Activated naive CD4-positive, alpha-beta T cell treated with anti-CD3 and anti-CD28 coated beads, Interleukin-2, amount 50 U/mL, for 16 hours (primary cell): ENCODE measurements around the gene IL1R1.
"Not testable (repeated sequence)": the region's sequence is repeated elsewhere in the genome, so short reads cannot be mapped to it uniquely, and the experiment has no call there.

Source experiments
- DNase-seq: peaks from one replicate; pipeline ENCODE4 v3.0.0-alpha.2; 2020

IL1R1 gene

GRCh38 chr2:102141970-102142828 lies at the start of gene IL1R1:
Gene IL1R1 (plus strand): TSS chr2:102142746. CDS start chr2:102157725, 14,979 bp downstream.
- DNase-seq, result no peak

GRCh38 chr2:102093662-102094061 lies 48.9 kb upstream of the IL1R1 start:
- DNase-seq, result no peak

GRCh38 chr2:102094917-102095316 lies 47.6 kb upstream of the IL1R1 start:
- peak; percentile 55 for DNase-seq

DNA sequence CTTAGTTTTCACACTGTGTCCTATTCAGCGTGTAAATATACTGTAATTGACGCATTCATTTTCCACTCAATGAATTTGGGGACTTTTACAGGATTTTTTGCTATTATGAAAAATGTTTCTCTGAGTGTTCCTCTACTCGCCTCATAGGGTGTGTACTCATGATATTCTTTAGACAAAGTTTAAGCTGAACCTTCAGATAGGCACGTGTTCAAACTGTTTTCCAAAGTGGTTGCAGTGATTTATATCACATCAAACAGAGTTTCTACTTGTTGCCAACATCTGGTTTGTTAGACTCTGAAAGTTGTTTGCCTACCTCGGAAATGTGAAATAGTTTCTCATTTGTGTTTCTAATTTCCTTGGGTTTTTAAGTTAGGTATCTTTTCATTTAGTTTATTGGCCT lies 46.4 kb upstream of the IL1R1 start:
- no peak for DNase-seq

GRCh38 chr2:102098756-102099155 lies 43.8 kb upstream of the IL1R1 start:
- DNase-seq, result no peak

DNA sequence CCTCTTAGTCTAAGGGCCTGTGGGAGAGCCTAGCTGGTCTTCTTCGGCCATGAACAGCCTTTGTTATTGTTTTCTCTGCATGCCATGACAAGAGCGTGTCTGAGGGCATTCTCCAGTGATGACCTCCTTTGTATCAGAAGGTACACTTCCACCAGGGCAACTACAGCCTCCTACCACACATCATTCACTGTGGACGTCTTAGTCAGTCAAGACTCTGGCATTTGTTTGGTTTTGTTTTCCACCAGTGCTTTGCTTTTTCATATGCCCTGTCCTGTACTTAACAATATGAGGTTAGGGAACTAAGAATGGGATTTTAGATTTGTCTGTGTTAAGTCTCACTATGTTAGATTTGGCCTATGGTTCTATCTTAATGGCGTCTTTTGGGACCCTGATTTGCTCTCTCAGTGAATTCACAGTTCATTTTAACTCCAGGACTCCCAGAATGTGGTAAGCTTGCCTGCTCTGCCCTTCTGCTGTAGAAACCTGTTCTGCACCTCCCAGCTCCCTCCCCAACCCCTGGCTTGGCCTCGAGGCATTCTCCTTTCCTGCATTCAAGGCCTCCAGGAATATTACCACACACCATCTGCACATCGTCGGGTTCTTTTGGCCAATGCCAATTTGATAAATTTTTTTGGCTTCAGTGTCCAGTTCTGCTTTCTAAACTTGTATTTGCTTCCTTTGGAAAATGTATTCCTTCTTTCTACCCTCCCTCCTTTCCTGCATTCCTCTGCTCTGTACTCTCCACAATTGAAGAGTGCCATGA lies 42.8 kb upstream of the IL1R1 start:
- no peak for DNase-seq

DNA sequence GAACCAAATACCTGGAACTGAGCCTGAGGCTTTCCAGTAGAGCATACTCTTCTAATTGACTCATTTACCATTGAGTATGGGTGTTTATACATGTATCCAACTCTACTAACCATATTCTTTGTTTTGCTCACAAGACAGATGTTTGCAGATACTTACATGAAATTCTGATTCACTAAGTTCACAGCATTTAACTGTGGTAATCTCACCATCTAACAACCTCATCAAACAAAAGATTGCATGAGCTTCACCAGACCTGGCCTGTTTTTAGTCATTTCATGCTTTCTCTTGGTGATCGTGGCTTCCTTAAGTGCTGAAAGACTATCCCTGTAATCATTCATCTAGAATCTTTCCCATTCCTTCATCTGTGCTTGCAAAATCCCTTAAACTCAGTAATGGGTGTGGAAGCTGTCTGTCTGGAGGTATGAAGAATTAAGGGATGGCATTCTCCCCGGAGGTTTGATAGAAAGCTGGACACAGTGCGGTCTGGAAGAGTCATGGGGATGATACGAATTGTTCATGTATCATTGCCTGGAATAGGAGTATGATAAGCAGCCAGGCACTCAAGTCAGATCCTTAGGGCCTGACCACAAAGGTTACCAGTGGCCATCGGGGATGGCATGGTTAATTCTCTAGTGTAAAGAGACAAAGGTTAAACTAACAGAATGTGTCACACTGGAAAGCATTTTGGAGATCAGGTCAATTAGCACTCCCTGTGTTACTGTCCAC lies 42.0 kb upstream of the IL1R1 start:
- no peak for DNase-seq

DNA sequence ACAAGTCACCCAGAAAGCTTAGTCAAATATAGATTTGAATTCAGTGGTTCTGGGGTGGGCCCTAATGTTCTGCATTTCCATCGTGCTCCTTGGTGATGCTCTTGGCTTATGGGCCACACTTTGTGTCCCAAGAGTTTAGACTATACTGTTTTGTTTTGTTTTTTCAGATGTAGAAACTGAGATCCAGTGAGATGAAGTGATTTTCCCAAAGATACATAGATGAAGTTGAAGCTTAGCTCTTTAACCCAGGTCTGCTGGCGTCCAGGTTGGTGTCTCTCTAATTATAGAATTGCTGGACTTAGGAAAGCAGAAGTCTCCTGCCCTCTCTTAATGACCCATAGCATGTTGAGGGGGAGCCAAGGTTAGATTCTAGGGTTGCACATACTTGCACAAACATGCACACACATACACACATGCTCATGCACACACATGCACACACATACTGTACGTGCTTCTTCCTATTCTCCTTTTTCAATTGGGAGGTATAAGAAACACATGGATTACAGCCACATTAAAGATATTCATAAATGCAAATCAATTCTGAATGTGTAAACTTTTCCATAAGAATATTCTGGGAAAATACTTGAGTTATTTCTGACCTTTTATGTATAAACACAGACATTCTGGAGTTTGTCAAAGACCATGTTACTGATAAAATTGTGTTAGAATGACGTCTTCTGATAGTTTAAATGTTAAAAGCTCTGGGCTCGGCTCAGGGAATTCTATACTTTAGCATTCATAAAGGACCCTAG lies 41.3 kb upstream of the IL1R1 start:
- no peak for DNase-seq

DNA sequence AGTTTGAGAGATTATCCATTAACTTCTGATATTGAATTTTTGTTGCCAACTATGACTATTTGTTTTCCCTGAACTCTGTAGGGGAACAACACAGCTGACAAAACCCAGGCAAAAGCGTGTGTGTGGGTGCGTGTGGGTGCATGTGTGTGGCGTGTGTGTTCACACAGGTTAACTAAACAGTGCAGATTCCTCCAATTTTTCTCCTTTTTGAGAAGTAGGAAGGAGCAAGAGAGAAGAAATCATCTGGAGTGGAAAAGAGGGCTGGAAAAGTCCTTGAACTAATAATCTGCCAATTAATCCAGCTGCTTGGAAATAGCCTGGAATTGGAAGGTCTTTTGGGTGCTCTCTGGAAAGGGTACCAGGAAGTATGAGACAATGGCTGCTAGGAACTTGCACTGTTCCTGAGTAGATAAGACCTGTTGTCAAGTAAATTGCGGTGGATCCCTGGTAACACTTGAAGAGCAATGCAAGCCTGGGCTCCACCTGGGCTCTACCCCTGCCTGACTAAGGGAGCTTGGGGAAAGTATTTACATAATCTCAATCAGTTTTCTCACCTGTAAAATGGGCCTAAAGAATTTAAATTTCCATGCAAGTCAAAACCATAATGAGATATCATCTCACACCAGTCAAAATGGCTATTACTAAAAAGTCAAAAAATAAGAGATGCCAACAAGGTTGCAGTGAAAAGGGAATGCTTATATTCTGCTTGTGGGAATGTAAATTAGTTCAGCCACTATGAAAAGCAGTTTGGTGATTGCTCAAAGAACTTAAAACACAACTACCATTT lies 40.5 kb upstream of the IL1R1 start:
- DNase-seq, result no peak

DNA sequence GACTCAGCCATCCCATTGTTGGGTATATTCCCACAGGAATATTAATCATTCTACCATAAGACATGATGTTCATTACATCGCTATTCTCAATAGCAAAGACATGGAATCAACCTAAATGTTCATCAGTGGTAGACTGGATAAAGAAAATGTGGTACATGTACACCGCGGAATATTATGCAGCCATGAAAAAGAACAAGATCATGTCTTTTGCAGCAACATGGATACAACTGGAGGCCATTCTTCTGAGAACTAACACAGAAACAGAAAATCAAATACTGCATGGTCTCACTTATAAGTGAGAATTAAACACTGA lies 40.0 kb upstream of the IL1R1 start:
- not testable (repeated sequence) for DNase-seq

GRCh38 chr2:102103284-102103683 lies 39.3 kb upstream of the IL1R1 start:
- DNase-seq, result no peak

- DNase-seq, result peak; percentile 79
These were observed 38.3 kb upstream of the IL1R1 start for GRCh38 chr2:102103992-102104871.

GRCh38 chr2:102106133-102106556 lies 36.4 kb upstream of the IL1R1 start:
- DNase-seq, result no peak

DNA sequence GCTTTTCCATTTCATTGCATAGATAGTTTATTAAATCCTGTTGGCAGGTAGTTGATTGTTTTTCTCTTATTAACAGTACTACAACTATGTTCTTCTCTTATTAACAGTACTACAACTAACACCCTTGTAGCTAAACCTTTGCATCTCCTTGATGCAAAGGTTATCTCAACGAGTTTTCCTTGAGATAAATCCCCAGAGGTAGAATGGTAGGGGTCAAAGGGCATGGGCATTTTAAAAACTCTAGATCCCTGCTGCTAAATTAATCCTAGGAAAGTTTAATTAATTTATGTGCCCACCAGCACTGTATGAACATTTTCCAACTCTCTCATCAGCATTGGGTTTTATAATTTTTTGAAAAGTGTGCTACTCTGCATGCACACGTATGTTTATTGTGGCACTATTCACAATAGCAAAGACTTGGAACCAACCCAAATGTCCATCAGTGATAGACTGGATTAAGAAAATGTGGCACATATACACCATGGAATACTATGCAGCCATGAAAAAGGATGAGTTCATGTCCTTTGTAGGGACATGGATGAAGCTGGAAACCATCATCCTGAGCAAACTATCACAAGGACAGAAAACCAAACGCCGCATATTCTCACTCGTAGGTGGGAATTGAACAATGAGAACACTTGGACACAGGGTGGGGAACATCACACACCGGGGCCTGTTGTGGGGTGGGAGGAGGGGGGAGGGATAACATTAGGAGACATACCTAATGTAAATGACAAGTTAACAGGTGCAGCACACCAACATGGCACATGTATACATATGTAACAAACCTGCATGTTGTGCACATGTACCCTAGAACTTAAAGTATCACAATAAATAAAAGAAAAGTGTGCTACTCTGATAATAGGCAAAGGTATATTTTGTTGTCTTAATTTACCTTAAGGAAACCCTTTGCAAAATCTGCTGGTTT lies 35.5 kb upstream of the IL1R1 start:
- not testable (repeated sequence) for DNase-seq

GRCh38 chr2:102107741-102108070 lies 34.8 kb upstream of the IL1R1 start:
- no peak for DNase-seq

DNA sequence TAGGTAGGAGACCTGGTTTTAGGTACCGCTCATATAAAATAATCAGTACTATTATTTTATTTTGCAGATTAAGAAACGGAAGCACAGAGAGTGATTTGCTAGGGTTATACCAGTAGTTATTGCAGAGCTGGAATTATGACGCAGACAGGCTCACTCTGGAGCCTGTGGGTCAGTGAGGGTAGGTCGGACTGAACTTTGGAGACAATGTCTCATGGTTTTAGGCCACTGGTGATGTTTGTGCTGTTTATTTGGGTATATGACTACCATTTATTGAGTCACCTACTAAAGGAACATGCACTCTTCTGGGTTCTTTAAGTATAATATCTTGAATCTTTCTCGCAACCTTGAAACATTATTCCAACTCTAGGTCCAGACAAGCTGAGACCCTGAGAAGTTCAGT lies 33.5 kb upstream of the IL1R1 start:
- DNase-seq, result no peak

DNA sequence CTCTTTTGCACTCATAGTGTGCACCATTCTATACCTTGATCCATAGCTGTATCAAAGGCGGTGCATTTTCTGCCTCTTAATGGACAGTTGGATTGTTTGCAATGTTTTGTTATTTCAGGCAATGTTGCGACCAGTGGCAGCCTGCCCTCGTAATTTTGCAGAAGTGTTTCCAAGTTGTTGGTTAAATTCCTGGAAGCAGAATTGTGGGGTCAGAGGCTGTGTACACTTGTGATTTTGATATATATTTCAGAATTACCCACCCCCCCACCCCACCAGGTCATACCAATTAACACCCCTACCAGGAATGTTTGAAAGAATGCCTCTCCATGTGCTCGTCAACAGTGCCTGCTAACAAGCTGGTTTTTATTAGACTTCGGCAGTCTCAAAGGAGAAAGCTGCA lies 32.4 kb upstream of the IL1R1 start:
- no peak for DNase-seq

- DNase-seq, result no peak
These were observed 31.8 kb upstream of the IL1R1 start for GRCh38 chr2:102110596-102111334.

GRCh38 chr2:102111823-102112222 lies 30.7 kb upstream of the IL1R1 start:
- DNase-seq, result no peak
